Measurements from ENCODE around the gene MLLT6.

DNA sequence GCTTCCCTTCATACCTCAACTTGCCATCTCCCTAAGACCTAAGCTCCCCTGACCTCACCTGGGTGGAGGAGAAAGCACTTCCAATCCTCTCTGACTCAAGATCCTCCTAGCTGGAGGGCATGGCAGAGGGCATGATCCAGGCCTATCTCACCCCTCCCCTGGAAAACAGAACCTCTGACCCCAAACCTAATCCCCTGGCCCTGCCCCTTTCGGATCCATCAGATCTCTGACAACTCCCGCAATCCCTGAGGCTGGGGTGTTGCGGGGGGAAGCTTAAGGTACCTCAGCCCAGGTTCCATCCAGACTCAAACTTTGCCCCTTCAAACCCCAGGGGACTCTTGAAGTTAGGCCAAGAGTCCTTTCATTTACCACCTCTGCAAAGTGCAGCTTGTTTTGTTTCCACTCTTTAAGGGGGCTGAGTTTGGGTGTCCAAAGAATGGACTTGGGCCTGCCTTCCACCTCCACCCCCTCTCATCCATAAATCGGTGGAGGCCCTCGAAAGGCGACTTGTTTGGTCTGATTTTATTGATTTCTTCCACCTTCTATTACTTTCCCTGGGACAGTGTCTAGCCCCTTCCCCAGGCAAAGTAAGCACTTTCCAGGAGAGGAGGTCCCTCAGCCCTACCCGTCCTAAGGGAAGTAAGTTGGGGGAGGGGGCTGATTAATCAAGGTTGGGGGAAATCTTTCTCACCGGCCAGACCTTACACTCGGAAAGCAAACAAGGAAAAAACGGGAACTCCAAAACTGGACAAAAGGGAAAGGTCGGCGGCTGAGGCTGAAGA lies 32.9 kb upstream of the MLLT6 start:
- TF ChIP-seq, protein P1, sequence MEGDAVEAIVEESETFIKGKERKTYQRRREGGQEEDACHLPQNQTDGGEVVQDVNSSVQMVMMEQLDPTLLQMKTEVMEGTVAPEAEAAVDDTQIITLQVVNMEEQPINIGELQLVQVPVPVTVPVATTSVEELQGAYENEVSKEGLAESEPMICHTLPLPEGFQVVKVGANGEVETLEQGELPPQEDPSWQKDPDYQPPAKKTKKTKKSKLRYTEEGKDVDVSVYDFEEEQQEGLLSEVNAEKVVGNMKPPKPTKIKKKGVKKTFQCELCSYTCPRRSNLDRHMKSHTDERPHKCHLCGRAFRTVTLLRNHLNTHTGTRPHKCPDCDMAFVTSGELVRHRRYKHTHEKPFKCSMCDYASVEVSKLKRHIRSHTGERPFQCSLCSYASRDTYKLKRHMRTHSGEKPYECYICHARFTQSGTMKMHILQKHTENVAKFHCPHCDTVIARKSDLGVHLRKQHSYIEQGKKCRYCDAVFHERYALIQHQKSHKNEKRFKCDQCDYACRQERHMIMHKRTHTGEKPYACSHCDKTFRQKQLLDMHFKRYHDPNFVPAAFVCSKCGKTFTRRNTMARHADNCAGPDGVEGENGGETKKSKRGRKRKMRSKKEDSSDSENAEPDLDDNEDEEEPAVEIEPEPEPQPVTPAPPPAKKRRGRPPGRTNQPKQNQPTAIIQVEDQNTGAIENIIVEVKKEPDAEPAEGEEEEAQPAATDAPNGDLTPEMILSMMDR (IDR thresholded peaks at IDR 0.05 in 8 of 11, conservative IDR thresholded peaks at IDR 0.05 in 3 of 11) = no peak
- no peak for TF ChIP-seq POLR2A (IDR thresholded peaks at IDR 0.05)
